Tibial artery (tissue), 4 donors: ENCODE results near the gene PDE6H.

ENCODE experiments used
- DNase-seq, 2 donors: peaks; one replicate each; pipeline ENCODE4 v3.0.0-alpha.2; 2019
- H3K27ac ChIP-seq, 2 donors: fragments of 200-600 bp; sonication (generic) in 1 of 2; 1 replicate in 1 of 2; 2 replicates in 1 of 2; pipeline ENCODE4 v1.5.1; 2018 to 2019; ENCODE audit warnings: mild to moderate bottlenecking in 1 of 2
- H3K27me3 ChIP-seq, 2 donors: fragments of 200-600 bp; sonication (generic) in 1 of 2; one replicate each; pipeline versions ENCODE4 v1.5.1 to v1.6.0; 2016 to 2019
- H3K36me3 ChIP-seq, 3 donors: fragments of 200-600 bp; sonication (generic) in 2 of 3; one replicate each; pipeline ENCODE4 v1.5.1; 2016 to 2019; ENCODE audit warnings: mild to moderate bottlenecking in 2 of 3
- H3K4me1 ChIP-seq, 4 donors: fragments of 200-600 bp; sonication (generic) in 2 of 4; 1 replicate in 3 of 4; 2 replicates in 1 of 4; pipeline ENCODE4 v1.5.1; 2016 to 2019
- H3K4me3 ChIP-seq, 2 donors: fragments of 200-600 bp; sonication (generic) in 1 of 2; 1 replicate in 1 of 2; 2 replicates in 1 of 2; pipeline ENCODE4 v1.5.1; 2018 to 2019; ENCODE audit warnings: mild to moderate bottlenecking in 2 of 2
- H3K9me3 ChIP-seq, 3 donors: fragments of 200-600 bp; sonication (generic) in 1 of 3; one replicate each; pipeline ENCODE4 v1.5.1; 2016 to 2019
- intact Hi-C: fragments of 100-400 bp; cut with DNase I; formaldehyde crosslinking; loops from one replicate; pipeline ENCODE4 v1.15.0; 2023; ENCODE audit warnings: low total_unique reads
- TF ChIP-seq, protein P1 (sequence below), 2 experiments: fragments of 200-600 bp in 1 of 2; fragments of 450-650 bp in 1 of 2; IDR thresholded peaks; one replicate each; pipeline ENCODE4 v1.5.1; 2017 to 2019; ENCODE audit warnings: antibody characterized with exemption in 2 of 2, mild to moderate bottlenecking in 1 of 2, moderate library complexity in 1 of 2

Gene PDE6H

DNA sequence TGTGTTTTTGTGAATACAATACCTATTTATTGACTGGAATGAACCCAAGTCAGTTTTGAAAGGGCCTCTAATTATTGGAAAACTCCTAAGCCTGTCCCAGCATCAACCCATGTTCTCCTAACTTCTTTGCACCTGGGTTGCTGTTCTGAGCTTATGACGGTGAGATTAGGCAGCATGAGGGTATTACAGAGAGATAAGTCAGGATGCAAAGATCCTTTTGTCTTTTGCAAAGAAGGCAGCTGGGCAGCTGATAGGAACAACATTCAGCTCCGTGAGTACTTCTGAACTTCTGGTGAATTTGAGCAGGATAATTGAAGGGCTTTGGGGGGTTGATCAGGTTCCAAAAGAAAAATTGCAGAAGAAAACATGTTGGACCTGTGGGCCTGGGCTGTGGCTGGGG is at the start of gene PDE6H:
TSS of gene PDE6H (plus strand) at position 227 of the 400 bp plus-strand sequence. CDS start 4,971 bp downstream, outside the sequence.
- intact Hi-C loops: no loop called here
- TF ChIP-seq, protein P1, sequence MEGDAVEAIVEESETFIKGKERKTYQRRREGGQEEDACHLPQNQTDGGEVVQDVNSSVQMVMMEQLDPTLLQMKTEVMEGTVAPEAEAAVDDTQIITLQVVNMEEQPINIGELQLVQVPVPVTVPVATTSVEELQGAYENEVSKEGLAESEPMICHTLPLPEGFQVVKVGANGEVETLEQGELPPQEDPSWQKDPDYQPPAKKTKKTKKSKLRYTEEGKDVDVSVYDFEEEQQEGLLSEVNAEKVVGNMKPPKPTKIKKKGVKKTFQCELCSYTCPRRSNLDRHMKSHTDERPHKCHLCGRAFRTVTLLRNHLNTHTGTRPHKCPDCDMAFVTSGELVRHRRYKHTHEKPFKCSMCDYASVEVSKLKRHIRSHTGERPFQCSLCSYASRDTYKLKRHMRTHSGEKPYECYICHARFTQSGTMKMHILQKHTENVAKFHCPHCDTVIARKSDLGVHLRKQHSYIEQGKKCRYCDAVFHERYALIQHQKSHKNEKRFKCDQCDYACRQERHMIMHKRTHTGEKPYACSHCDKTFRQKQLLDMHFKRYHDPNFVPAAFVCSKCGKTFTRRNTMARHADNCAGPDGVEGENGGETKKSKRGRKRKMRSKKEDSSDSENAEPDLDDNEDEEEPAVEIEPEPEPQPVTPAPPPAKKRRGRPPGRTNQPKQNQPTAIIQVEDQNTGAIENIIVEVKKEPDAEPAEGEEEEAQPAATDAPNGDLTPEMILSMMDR (IDR thresholded peaks at IDR 0.05): no peak

DNA sequence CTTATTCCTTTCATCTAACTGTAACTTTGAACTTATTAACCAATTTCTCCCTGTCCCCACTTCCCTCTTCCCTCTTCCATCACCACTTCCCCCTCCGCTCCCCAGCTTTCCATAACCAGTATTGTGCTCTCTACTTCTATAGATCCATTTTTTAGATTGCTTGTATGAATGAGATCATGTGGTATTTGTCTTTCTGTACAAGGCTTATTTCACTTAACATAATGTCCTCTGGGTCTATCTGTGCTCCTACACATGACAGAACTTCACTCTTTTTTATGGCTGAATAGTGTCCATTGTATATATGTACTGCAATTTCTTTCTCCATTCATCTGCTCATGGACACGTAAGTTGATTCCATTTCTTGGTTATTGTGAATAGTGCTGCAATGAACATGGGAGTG is 48.9 kb upstream of the PDE6H start:
- H3K27ac ChIP-seq: no peak overlapping the region
- intact Hi-C loops: no loop called here
- DNase-seq: no peak
- H3K9me3 ChIP-seq: no peaks in the 10 kb centered on the region
- no peaks in the 10 kb centered on the region for H3K27me3 ChIP-seq
- H3K4me1 ChIP-seq: peaks cover 0 to 8% (median 3%) of the 10 kb centered on the region in 4 donors
- H3K4me3 ChIP-seq: no peak overlapping the region
- no peaks in the 10 kb centered on the region for H3K36me3 ChIP-seq
- TF ChIP-seq, protein P1 (IDR thresholded peaks at IDR 0.05): no peak

More for the DNA sequence above, at the start of gene PDE6H:
- H3K27ac ChIP-seq: no peak within 1 kb of the TSS
- H3K4me1 ChIP-seq: no peaks in the 10 kb centered on the region
- H3K36me3 ChIP-seq: no peaks in the 10 kb centered on the region
- H3K9me3 ChIP-seq: no peaks in the 10 kb centered on the region
- DNase-seq: no peak
- H3K4me3 ChIP-seq: no peak within 1 kb of the TSS
- no peaks in the 10 kb centered on the region for H3K27me3 ChIP-seq

DNA sequence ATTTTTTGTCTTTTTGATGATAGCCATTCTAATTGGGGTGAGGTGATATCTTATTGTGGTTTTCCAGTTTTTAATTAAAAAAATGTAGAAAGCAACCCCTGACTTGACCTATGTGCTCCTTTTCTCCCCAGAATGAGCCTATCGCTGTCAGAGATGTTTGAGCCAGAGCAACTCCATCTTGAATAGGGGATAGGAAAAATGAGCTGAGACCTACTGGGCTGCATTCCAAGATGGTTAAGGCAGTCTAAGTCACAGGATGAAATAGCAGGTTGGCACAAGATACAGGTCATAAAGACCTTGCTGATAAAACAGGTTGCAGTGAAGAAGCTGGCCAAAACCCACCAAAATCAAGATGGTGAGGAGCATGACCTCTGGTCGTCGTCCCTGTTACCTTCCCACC is 48.3 kb upstream of the PDE6H start:
- no peaks in the 10 kb centered on the region for H3K27me3 ChIP-seq
- peaks cover 0 to 13% (median 6%) of the 10 kb centered on the region in 4 donors for H3K4me1 ChIP-seq
- DNase-seq: no peak
- H3K4me3 ChIP-seq: no peak overlapping the region
- intact Hi-C loops: no loop called here
- H3K27ac ChIP-seq: no peak overlapping the region
- no peaks in the 10 kb centered on the region for H3K9me3 ChIP-seq
- H3K36me3 ChIP-seq: no peaks in the 10 kb centered on the region
- TF ChIP-seq, protein P1 (IDR thresholded peaks at IDR 0.05): no peak

DNA sequence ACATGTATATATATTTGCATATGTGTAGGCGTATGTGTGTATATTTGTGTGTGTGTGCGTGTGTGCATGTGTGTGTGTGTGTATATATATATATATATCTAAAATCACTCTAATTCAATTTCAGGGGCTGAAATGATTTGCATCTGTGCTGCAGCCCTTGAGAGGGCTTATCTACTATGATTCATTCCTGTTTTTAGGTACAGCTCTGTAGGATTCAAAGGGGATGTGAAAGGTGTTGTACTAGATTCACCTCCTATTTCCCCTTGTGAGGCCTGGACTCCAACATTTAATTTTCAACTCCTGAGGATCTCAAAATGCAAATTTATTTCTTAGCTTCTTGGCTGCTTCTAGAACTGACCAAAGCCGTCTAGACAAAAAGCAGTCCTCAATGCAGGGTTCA is 45.6 kb upstream of the PDE6H start:
- H3K4me3 ChIP-seq: no peak overlapping the region
- TF ChIP-seq, protein P1 (IDR thresholded peaks at IDR 0.05): no peak
- intact Hi-C loops: no loop called here

DNA sequence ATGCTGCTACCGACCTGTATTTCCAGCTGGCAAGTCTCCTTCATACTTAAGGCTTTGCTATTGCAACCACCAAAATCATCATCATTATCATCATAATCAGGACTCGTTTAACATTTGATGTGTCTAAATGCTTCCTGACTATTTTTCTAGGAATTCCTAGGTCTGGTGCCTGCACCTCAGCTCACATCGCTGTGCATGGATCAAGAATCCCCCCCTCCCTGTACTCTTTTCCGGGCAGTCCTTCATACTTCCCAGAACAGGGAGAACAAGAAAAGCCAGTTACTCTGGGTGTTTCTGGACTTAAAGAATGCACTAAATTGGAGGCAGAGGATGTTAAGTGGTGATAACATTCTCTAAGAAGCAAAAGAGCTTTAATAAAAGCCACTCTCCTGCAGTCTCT is 43.9 kb upstream of the PDE6H start:
- Histone ChIP-seq H3K9me3 (no peaks in the 10 kb centered on the region), H3K36me3 (no peaks in the 10 kb centered on the region), H3K4me3 (no peak overlapping the region), H3K4me1 (peaks cover 0 to 31% (median 18%) of the 10 kb centered on the region in 4 donors), H3K27me3 (no peaks in the 10 kb centered on the region), H3K27ac (peak overlapping the region; percentile 38 to 41)
- intact Hi-C loops: no loop called here
- DNase-seq: no peak
- TF ChIP-seq, protein P1 (IDR thresholded peaks at IDR 0.05): no peak

More for the DNA sequence above, 45.6 kb upstream of the PDE6H start:
- DNase-seq: no peak
- H3K27me3 ChIP-seq: no peaks in the 10 kb centered on the region
- H3K27ac ChIP-seq: no peak overlapping the region
- no peaks in the 10 kb centered on the region for H3K9me3 ChIP-seq
- no peaks in the 10 kb centered on the region for H3K36me3 ChIP-seq
- peaks cover 0 to 31% (median 18%) of the 10 kb centered on the region in 4 donors for H3K4me1 ChIP-seq

DNA sequence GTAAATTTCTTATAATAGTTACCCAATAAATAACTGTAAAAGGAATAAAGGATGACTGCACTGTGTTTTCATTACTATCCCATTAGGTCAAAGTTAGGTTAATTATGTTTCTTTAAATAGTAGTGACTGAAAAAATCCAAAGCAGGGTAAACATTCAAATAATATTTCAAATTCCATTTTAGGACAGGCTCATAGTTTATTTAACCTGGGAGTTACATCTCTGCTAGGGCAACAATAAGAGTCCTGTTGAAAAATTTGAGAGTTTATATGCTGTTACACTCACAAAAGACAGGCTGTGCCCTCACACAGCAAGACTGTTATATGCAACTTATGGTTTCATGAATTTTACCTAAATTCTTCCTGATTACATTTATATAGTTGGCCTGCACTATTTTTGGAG is 42.5 kb upstream of the PDE6H start:
- intact Hi-C loops: loop anchor here (10.0 kb wide), 1 partner anchor 55 kb away; no protein-coding TSS in a partner anchor
- Histone ChIP-seq H3K9me3 (no peaks in the 10 kb centered on the region), H3K4me3 (no peak overlapping the region), H3K27me3 (no peaks in the 10 kb centered on the region), H3K27ac (peak overlapping the region in 1 of 2 donors; percentile 41), H3K36me3 (no peaks in the 10 kb centered on the region), H3K4me1 (peaks cover 0 to 31% (median 18%) of the 10 kb centered on the region in 4 donors)
- TF ChIP-seq, protein P1 (IDR thresholded peaks at IDR 0.05): peak in 1 of 2 experiments; percentile 21
- no peak for DNase-seq
